PC-9 (cell line): ENCODE measurements around the gene KLHDC4.

Experiments
- EZH2 ChIP-seq: fragments of 200-600 bp; sonication (generic); IDR thresholded peaks from 2 replicates; pipeline ENCODE4 v1.8.0; 2017; ENCODE audit warnings: antibody characterized with exemption, low read depth
- TF ChIP-seq, protein P1 (sequence below): fragments of 200-600 bp; sonication (generic); conservative IDR thresholded peaks from 2 replicates; pipeline ENCODE4 v1.6.1; 2017; ENCODE audit warnings: mixed run types, antibody characterized with exemption, mild to moderate bottlenecking, moderate library complexity

DNA sequence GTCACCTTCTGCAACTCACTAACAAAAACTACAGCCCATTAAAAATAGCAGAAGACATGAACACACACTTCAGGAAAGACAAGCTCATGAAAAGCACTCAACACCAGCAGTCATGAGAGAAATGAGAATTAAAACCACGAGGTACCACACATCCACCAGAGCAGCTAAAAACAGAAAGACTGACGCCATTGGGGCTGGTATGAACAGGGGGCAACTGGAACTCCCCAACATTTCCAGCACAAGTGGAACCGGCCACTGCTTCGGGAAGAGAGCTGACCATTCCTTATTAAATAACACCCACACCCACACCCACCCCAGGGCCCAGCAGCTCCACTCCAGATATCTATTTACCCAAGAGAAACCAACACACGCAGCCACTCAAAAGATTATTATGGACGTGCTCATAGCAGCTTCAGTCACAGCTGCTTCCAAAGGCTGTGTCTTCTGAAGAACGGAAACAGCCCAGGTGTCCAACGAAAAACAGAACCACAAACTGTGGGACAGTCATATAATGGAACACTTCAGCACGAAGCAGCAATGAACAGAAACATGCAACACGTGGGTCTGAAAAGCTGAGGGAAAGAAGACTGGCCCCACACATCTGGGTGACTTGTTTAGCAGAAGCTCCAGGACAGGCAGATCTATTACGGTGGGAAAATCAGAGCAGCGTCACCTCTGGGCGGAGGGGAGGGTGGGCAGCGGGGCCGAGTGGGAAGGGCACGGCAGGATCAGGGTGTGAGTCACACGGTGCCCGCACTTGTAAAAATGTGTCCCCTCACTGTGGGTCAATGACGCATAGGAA, 41.1 kb downstream of the KLHDC4 start:
- TF ChIP-seq, protein P1, sequence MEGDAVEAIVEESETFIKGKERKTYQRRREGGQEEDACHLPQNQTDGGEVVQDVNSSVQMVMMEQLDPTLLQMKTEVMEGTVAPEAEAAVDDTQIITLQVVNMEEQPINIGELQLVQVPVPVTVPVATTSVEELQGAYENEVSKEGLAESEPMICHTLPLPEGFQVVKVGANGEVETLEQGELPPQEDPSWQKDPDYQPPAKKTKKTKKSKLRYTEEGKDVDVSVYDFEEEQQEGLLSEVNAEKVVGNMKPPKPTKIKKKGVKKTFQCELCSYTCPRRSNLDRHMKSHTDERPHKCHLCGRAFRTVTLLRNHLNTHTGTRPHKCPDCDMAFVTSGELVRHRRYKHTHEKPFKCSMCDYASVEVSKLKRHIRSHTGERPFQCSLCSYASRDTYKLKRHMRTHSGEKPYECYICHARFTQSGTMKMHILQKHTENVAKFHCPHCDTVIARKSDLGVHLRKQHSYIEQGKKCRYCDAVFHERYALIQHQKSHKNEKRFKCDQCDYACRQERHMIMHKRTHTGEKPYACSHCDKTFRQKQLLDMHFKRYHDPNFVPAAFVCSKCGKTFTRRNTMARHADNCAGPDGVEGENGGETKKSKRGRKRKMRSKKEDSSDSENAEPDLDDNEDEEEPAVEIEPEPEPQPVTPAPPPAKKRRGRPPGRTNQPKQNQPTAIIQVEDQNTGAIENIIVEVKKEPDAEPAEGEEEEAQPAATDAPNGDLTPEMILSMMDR, result no peak
- TF ChIP-seq EZH2, result no peak
